Ovary (tissue), 9 donors: ENCODE data around the gene POLD2. TPM values are rescaled to one million over a fixed set of nuclear protein-coding genes. Genes with fewer than 3 reads are reported as not detected.

ENCODE experiments used
- DNase-seq, 5 donors: peaks; one replicate each; pipeline ENCODE4 v3.0.0-alpha.2; 2019 to 2020
- H3K27ac ChIP-seq, 2 donors: fragments of 200-600 bp; one replicate each; pipeline versions ENCODE4 v1.5.1 to v1.8.0; 2019 to 2022
- H3K27me3 ChIP-seq: fragments of 200-600 bp; one replicate; pipeline ENCODE4 v1.8.0; 2022
- H3K36me3 ChIP-seq: fragments of 200-600 bp; sonication (generic); one replicate; pipeline ENCODE4 v1.5.1; 2019
- H3K4me1 ChIP-seq: one replicate; pipeline ENCODE4 v1.8.1; 2013; ENCODE audit warnings: mild to moderate bottlenecking, moderate library complexity; ENCODE audit not compliant: insufficient read depth
- H3K4me3 ChIP-seq: fragments of 200-600 bp; sonication (generic); one replicate; pipeline ENCODE4 v1.5.1; 2017
- H3K9me3 ChIP-seq, 2 donors: fragments of 200-600 bp in 1 of 2; sonication (generic) in 1 of 2; one replicate each; pipeline versions ENCODE4 v1.5.1 to v1.8.1; 2013 to 2019; ENCODE audit warnings: mild to moderate bottlenecking in 1 of 2, moderate library complexity in 1 of 2
- CTCF ChIP-seq, 3 donors: fragments of 450-650 bp in 2 of 3; fragments of 200-600 bp in 1 of 3; IDR thresholded peaks; one replicate each; pipeline versions ENCODE4 v1.5.1 to v1.8.0; 2016 to 2022; ENCODE audit warnings: antibody characterized with exemption in 3 of 3, mild to moderate bottlenecking in 1 of 3
- EP300 ChIP-seq: sonication (generic); formaldehyde crosslinking; IDR thresholded peaks from one replicate; pipeline ENCODE4 v1.6.1; 2017; ENCODE audit warnings: antibody characterized with exemption
- POLR2A ChIP-seq: fragments of 450-650 bp; IDR thresholded peaks from one replicate; pipeline ENCODE4 v1.6.1; 2017; ENCODE audit warnings: antibody characterized with exemption, mild to moderate bottlenecking, moderate library complexity
- WGBS, 3 donors: extraction: QIAGEN DNeasy Blood & Tissue Kit in 1 of 3; methylation state at CpG; one replicate each; pipeline versions ENCODE4 v1.1.5 to v1.1.7; 2013 to 2017; 5-methylcytosine and 5-hydroxymethylcytosine counted together
- intact Hi-C, 4 donors: fragments of 100-400 bp; cut with DNase I; formaldehyde crosslinking; loops; one replicate each; pipeline versions ENCODE4 v1.11.0 to v1.15.1; 2022 to 2023
- polyA plus RNA-seq, 2 donors: library from polyadenylated mRNA; stranded (reverse); fragments of 200-250 nt in 1 of 2; fragments of 350-450 nt in 1 of 2; fragmentation: Illumina TruSeq in 1 of 2; extraction: RNeasy Lipid Tissue Mini Kit (QIAGEN cat#74804) in 1 of 2; gene quantifications; one replicate each; pipeline ENCODE4 v1.2.3, GENCODE V29; 2013 to 2014
- total RNA-seq, 7 donors: library from RNA; depleted of rRNA in 2 of 7; stranded (reverse); fragments of >200 nt in 2 of 7; fragmentation: NEBNext Ultra II Directional in 3 of 7; extraction: Animal tissue kit (Norgen Biotek cat#: 25700) in 3 of 7; gene quantifications; one replicate each; pipeline versions ENCODE4 v1.1.0 to v1.2.4, GENCODE V29; 2016 to 2023
- donor health status: DM: no; HTN: no; CAD: no; lungs with moderate emphysema.
- donor health status: DM: no; HTN: no; CAD: no.
- donor health status: Bipolar disorder and iron deficiency.
- donor health status: DM: yes; HTN: yes; CAD: no.
- donor health status: DM: no; HTN: no; CAD: no.
- donor health status: DM: yes; HTN: yes; CAD: no.

POLD2 gene
- total and polyA plus RNA-seq, 9 donors, result 35.3 to 118 (median 73.5) TPM

GRCh38 chr7:44074349-44074695 lies 49.0 kb downstream of the POLD2 start:
- TF ChIP-seq CTCF (IDR thresholded peaks at IDR 0.05), result no peak
- no peak for TF ChIP-seq POLR2A
- no peak for TF ChIP-seq EP300
- intact Hi-C loops, result loop anchor here in 1 of 4 donors (5.0 kb wide), 2 partner anchors 33 to 123 kb away; no protein-coding TSS in a partner anchor
- no peak overlapping the region for H3K27ac ChIP-seq

GRCh38 chr7:44073664-44074348 lies 49.5 kb downstream of the POLD2 start:
- Histone ChIP-seq H3K27ac (no peak overlapping the region), H3K27me3 (no peaks in the 10 kb centered on the region), H3K9me3 (no peaks in the 10 kb centered on the region), H3K4me1 (no peaks in the 10 kb centered on the region), H3K4me3 (no peak overlapping the region), H3K36me3 (no peaks in the 10 kb centered on the region)
- TF ChIP-seq EP300 (no peak), POLR2A (no peak), CTCF (IDR thresholded peaks at IDR 0.05) (no peak)
- WGBS, 3 donors, result 72 to 77% (median 75%) methylated on average over 21 to 26 of the region's 26 CpGs
- DNase-seq, result peak in 2 of 5 donors; percentile 48 to 54
- intact Hi-C loops, result loop anchor here in 1 of 4 donors (5.0 kb wide), 2 partner anchors 33 to 123 kb away; no protein-coding TSS in a partner anchor

More at GRCh38 chr7:44074349-44074695, 49.0 kb downstream of the POLD2 start:
- no peaks in the 10 kb centered on the region for H3K27me3 ChIP-seq
- H3K9me3 ChIP-seq, result no peaks in the 10 kb centered on the region
- H3K4me3 ChIP-seq, result no peak overlapping the region
- H3K36me3 ChIP-seq, result no peaks in the 10 kb centered on the region
- 56 to 89% (median 88%) methylated on average over 4 to 13 of the region's 13 CpGs for WGBS, 3 donors
- DNase-seq, result no peak
- H3K4me1 ChIP-seq, result no peaks in the 10 kb centered on the region

GRCh38 chr7:44072364-44073231 lies 50.8 kb downstream of the POLD2 start:
- Histone ChIP-seq H3K4me1 (no peaks in the 10 kb centered on the region), H3K27ac (peak overlapping the region in 1 of 2 donors; percentile 35), H3K9me3 (no peaks in the 10 kb centered on the region), H3K36me3 (no peaks in the 10 kb centered on the region), H3K4me3 (no peak overlapping the region), H3K27me3 (no peaks in the 10 kb centered on the region)
- WGBS, 3 donors, result 33 to 38% (median 37%) methylated on average over 12 of the region's 12 CpGs
- DNase-seq, result peak; percentile 78 to 89 (median 84)
- intact Hi-C loops, result loop anchor here in 1 of 4 donors (5.0 kb wide), 2 partner anchors 35 to 125 kb away; no protein-coding TSS in a partner anchor
- TF ChIP-seq POLR2A (no peak), CTCF (IDR thresholded peaks at IDR 0.05) (peak; percentile 37 to 73 (median 56))

- DNase-seq, result peak in 1 of 5 donors; percentile 20
- Histone ChIP-seq H3K4me3 (no peak overlapping the region), H3K27me3 (no peaks in the 10 kb centered on the region), H3K9me3 (no peaks in the 10 kb centered on the region), H3K4me1 (no peaks in the 10 kb centered on the region), H3K27ac (no peak overlapping the region), H3K36me3 (no peaks in the 10 kb centered on the region)
- intact Hi-C loops, result loop anchor here in 1 of 4 donors (5.0 kb wide), 2 partner anchors 35 to 125 kb away; no protein-coding TSS in a partner anchor
- TF ChIP-seq CTCF (IDR thresholded peaks at IDR 0.05), result no peak
- TF ChIP-seq POLR2A, result no peak
- TF ChIP-seq EP300, result no peak
- WGBS, 3 donors, result 66 to 68% (median 66%) methylated on average over 9 of the region's 9 CpGs
These were observed 51.5 kb downstream of the POLD2 start for GRCh38 chr7:44071726-44072363.
